PC-9 (cell line): ENCODE data around the gene ATL1.

Source experiments
- CTCF ChIP-seq: fragments of 200-600 bp; sonication (generic); conservative IDR thresholded peaks from 2 replicates; pipeline ENCODE4 v1.6.1; 2017; ENCODE audit warnings: mixed run types, antibody characterized with exemption, mild to moderate bottlenecking, moderate library complexity
- EZH2 ChIP-seq: fragments of 200-600 bp; sonication (generic); IDR thresholded peaks from 2 replicates; pipeline ENCODE4 v1.8.0; 2017; ENCODE audit warnings: antibody characterized with exemption, low read depth

- TF ChIP-seq CTCF (no peak), EZH2 (no peak)
Observed at GRCh38 chr14:50607761-50608160, 47.8 kb downstream of the ATL1 start.
